RWPE1 (cell line): Measurements from ENCODE around the gene PCDH9.

ENCODE experiments used
- CTCF ChIA-PET: fragments of 350-600 bp; sonication (Branson Sonifier 250); formaldehyde crosslinking; extraction: SDS; loops from one replicate; lab custom pipeline; 2021; lab: Yijun Ruan, JAX
- POLR2A ChIA-PET: fragments of 400-600 bp; formaldehyde crosslinking; extraction: SDS; loops from one replicate; lab custom pipeline; 2020; ENCODE audit warnings: antibody characterized with exemption; ENCODE audit not compliant: low non-redundant PET; lab: Yijun Ruan, JAX
- DNase-seq: peaks from one replicate; pipeline ENCODE4 v3.0.0; 2012; ENCODE audit warnings: low spot score
- H3K27ac ChIP-seq: fragments of 450-650 bp; 2 replicates; pipeline ENCODE4 v1.5.1; 2017
- CTCF ChIP-seq: fragments of 450-650 bp; conservative IDR thresholded peaks from 2 replicates; pipeline ENCODE4 v1.5.1; 2017; ENCODE audit warnings: low read depth, mild to moderate bottlenecking

The PCDH9 gene

DNA sequence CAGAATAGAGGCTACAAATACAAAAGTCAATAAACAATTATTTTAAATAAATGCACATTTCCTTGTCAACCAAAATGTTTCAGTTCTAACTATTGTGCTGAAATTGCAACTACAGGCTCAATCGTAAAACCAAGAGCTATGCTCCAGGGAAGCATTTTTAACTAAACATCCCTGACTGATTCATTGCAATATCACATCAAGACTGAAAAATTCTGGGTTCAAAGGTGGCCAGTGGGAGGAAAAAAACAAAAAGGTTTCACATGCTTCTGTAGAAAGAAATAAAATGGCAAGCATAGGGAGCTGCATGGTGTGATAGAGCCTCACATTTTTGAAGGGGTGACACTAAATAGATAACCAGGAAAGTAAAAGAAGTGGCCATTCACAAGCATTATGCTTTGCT is 862.8 kb downstream of the PCDH9 start:
- H3K27ac ChIP-seq, result no peak overlapping the region
- TF ChIP-seq CTCF, result no peak
- POLR2A ChIA-PET, result no interaction called here
- CTCF ChIA-PET, result no interaction called here
- no peak for DNase-seq

- DNase-seq, result no peak
- CTCF ChIA-PET, result no interaction called here
- POLR2A ChIA-PET, result no interaction called here
- no peak overlapping the region for H3K27ac ChIP-seq
- TF ChIP-seq CTCF, result no peak
These were observed 865.0 kb downstream of the PCDH9 start for GRCh38 chr13:66365101-66365500.

DNA sequence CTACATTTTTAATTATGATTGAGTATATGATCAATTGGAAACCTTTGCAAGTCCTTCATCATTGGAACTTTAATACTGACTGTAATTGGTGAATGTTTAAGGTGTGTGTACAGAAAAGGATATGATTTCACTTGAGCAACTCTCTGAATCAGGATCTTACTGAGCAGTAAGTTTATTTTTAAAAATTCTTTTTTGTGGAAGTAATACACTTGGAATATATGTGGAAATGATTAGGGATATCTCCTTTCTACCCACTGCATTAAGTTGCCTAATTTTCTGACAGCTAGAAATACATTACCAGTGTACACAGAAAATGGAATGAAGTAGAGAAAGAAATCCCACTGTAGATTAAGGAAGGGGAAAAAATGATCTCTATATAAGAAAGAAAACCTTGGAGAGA is 865.8 kb downstream of the PCDH9 start:
- TF ChIP-seq CTCF, result no peak
- H3K27ac ChIP-seq, result no peak overlapping the region
- POLR2A ChIA-PET, result no interaction called here
- no peak for DNase-seq
- CTCF ChIA-PET, result no interaction called here

DNA sequence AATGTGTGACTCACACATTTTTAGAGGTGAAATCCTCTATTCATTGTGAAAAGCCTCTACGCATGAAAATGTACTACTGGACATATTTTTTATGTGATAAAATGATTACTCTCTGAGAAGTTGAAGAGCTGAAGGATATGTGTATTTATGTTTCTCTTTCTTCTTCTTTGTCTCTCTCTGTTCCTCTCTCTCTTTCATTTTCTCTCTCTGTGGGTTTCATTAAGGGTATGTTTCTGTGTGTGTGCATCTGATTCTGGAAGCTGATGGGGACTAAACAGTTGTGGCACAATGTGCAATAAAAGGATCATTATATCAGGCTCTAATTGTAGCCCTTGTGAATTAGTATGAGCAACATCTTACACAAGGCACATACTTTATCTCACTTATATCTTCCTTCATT is 867.7 kb downstream of the PCDH9 start:
- ChIA-PET CTCF (no interaction called here), POLR2A (no interaction called here)
- TF ChIP-seq CTCF, result no peak
- H3K27ac ChIP-seq, result no peak overlapping the region
- DNase-seq, result no peak

DNA sequence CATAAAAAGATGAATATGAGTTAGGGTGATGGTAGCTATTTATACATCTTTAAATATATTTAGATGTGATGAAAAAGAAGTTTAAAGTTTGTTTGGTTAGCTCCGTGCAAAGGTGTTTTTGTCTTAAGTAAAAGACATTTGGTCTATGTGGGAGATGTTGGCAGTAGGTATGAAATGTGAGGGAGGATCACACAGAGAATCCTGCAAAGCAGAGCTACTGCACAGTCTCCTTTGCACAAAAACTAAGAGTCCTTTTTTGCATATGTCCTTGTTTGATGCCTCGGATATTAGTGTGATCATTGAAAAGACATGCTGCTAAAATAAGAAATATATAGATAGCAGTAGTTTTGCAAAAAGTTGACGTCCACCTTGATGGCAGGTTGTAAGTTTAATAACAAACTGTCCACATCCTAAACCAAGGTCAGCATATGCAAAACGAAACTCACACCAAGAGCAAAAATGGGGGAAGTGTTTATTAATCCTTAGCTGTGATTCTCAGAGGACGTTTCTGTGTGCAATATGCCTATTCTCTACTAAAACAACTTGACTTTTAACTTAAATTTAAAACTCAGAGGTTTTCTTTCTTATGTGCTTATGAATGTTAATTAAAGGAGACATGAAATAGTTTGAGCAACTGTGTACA is 870.1 kb downstream of the PCDH9 start:
- ChIA-PET CTCF (no interaction called here), POLR2A (no interaction called here)
- no peak overlapping the region for H3K27ac ChIP-seq
- no peak for TF ChIP-seq CTCF
- DNase-seq, result no peak

DNA sequence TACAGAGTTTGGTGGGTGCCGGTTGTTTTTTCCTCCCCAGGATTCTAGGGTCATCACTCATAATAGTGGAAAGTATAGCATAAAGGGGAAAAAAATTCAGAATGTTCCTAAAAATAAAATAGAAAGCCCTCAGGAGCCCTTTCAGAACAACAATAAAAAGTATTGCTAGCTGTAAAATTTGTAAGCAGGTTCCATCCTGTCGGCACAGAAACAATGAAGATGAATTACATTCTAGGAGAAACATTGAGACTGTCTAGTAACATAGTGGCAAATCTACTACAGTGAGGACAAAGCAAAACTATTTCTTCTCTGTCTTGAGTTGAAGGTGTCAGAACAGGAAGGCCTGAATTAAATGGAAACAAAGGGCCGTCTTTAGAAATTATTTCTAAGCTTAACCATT is 870.7 kb downstream of the PCDH9 start:
- no peak for DNase-seq
- TF ChIP-seq CTCF, result no peak
- no peak overlapping the region for H3K27ac ChIP-seq
- ChIA-PET CTCF (no interaction called here), POLR2A (no interaction called here)
